GM10266 (cell line): Measurements from ENCODE around the gene TLN1.
A peak's percentile ranks its signal among the peaks of the same experiment; 100 is the strongest.

ENCODE experiments used
- DNase-seq: peaks from one replicate; pipeline ENCODE4 v3.0.0; 2012; ENCODE audit errors: extremely low spot score
- TF ChIP-seq, protein P1 (sequence below): IDR thresholded peaks from 2 replicates; pipeline ENCODE4 v1.5.1; 2012; ENCODE audit warnings: mild to moderate bottlenecking, low read depth; ENCODE audit not compliant: control insufficient read depth, insufficient read depth; ENCODE audit errors: missing control alignments

The TLN1 gene

DNA sequence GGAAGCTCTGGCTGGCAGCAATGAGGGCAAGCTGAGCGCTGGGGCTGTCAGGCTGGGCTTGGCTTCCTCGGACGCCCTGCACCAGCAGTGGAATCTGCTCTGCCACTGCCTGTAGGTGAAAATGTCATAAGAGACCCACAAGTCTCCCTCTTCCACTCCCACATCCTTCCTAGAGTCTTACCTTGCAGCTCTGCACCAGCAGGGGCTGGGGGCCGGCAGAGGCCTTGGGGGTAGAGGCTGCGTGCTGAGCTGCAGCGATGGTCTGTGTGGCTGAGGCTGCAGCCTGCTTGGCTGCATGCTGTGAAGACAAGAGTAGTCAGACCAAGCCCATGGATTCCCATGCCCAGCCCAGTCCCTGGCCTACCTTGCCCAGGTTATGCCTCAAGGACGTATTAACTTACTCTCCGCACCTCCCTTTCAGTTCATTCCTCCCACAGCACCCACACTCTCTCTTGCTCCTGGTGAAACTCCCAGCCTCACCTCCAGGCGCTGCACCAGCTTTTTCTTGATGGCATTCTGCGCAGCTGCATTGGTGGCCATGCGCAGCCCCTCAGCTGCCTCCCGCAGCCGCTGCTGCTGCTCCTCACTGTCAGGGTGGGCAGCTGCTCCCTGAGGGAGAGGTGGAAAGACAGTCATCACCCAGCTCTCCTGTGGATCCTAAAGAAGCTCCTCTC lies 17.3 kb downstream of the TLN1 start:
- DNase-seq = no peak
- TF ChIP-seq, protein P1, sequence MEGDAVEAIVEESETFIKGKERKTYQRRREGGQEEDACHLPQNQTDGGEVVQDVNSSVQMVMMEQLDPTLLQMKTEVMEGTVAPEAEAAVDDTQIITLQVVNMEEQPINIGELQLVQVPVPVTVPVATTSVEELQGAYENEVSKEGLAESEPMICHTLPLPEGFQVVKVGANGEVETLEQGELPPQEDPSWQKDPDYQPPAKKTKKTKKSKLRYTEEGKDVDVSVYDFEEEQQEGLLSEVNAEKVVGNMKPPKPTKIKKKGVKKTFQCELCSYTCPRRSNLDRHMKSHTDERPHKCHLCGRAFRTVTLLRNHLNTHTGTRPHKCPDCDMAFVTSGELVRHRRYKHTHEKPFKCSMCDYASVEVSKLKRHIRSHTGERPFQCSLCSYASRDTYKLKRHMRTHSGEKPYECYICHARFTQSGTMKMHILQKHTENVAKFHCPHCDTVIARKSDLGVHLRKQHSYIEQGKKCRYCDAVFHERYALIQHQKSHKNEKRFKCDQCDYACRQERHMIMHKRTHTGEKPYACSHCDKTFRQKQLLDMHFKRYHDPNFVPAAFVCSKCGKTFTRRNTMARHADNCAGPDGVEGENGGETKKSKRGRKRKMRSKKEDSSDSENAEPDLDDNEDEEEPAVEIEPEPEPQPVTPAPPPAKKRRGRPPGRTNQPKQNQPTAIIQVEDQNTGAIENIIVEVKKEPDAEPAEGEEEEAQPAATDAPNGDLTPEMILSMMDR = no peak

DNA sequence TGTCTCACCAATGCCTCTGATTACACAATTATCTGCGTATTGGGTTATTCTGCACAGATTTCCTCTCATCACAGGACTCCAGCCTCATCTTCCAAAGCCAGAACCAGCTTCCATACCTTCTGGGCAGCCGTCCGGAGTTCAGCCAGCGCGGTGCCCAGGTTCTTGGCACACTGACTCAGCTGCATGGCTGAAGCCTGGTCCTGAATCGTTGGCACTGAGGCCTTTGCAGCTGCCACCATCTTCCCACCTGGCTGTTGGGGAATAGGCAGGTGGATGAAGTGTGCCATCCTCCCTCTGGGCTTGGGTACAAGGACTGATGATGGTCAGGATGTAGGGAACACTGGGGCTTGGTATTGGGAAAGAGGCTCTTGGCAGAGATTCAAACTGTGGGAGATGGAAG lies 17.9 kb downstream of the TLN1 start:
- DNase-seq = no peak
- TF ChIP-seq, protein P1 = no peak

DNA sequence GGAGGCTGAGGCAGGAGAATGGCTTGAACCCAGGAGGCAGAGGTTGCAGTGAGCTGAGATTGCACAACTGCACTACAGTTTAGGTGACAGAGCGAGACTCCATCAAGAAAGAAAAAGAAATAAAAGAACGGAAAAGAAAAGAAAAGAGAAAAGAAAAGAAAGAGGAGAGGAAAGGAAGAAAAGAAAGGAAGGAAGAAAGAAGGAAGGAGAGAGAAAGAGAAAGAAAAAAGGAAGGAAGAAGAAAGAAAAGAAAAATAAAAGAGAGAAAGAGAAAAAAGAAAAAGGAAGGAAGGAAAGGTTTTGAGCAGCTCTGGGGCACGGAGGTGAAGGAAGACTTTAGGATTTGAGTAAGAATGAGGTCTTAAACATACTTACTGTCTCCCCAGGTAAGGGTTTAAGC lies 18.4 kb downstream of the TLN1 start:
- DNase-seq = no peak
- TF ChIP-seq, protein P1 = no peak

DNA sequence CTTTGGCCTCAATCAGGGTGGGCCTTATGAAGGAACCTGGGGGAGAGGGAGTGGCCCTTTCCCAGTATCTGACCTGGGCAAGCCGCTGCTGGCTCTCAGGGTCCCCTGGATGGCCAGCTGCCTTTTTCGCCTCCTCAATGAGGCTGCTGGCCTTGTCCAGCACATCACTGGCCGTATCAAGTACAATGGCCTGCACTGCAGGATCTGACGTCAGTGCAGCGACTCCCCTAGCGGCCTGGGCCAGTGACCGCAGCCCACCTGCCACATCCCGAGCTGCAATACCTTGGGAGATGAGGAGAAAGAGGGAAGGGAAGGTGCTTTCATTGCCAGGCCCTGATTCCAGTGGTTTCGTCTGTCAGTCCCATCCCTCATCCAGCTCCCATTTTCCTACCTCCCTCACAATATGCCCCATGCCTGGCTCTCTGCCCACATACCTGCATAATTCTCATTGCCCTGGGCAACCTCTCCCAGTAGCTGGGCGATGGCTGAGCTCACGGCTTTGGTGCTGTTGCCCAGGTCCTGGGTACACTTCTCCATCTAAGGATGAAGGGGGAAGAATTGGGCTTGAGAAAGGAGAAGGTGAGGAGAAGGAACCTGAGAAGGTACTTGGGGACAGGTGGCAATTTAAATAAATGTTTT lies 19.1 kb downstream of the TLN1 start:
- no peak for DNase-seq
- TF ChIP-seq, protein P1 = no peak

DNA sequence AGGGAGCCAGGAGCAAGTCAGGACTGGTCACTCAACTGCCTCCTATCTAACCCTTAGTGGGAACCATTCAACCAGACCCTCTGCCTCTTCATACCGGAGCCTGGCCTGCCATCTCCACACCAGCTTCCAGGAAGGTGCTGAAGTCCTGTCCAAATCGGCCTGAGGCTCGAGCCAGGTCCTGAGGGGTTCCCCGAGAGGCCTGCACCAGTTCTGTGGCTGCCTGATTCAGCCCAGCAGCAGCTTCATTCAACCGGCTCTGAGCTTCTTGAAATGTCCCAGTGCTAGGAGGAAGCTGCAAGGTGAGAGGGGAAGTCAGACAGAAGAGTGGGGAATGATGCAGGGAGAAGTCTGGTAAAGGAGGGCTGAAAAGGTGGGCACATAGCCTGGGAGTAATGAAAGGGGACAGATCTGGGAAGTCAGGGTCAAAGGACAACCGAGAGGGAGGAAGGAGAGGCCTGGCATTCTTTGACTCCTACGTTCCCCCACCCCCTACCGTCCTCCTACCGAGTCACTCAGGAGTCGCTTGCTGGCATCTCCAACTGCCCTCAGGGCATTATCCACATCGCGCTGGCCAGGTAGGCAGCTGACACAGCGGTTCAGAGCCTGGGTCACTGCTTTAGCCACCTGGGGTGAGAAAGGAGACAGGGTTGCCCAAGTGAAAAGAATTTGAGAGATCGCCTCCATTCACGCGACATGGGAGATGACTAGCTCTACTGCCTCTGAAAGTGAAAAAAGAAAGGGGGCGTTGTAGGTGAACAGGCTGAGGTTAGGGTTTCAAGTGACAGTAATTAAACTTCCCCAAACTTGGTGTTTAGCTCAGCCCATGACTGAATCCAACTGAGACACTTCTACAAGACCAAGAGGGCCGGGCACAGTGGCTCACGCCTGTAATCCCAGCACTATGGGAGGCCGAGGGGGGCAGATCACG lies 20.2 kb downstream of the TLN1 start:
- peak; percentile 59 for DNase-seq
- TF ChIP-seq, protein P1 = no peak

DNA sequence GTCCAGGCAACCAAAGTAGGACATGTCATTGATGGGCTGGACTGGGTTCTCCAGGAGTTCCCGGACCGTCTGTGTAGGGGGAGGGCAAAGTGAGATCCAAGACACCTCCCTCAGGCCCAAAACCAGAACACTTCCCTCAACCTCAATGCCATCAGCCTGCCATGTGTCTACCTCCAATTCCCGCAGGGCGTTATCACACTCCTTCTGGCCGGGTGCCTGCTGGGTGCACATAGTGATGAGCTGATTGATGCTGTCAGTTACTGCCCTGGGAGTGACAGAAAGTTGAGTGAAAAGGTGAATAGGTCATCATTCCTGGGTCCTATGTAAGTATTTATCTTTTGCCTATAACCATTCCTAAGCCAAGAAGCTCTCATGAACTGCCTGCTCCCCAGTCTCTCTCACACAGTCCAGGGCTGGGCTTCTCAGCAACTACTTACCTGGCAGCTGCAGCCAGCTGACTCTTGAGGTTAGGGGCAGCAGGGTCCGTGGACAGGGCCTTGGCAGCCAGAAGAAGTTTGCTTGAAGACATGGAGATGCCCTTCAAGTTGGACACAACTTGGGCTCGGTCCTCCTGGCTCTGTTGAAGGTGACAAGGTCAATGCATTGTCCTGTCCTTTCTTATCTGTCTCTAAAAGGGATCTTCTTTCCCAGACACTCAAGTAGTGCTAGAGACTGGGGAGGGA lies 21.0 kb downstream of the TLN1 start:
- TF ChIP-seq, protein P1 = no peak
- DNase-seq = no peak
